ENCODE results near the gene LRPAP1.

DNA sequence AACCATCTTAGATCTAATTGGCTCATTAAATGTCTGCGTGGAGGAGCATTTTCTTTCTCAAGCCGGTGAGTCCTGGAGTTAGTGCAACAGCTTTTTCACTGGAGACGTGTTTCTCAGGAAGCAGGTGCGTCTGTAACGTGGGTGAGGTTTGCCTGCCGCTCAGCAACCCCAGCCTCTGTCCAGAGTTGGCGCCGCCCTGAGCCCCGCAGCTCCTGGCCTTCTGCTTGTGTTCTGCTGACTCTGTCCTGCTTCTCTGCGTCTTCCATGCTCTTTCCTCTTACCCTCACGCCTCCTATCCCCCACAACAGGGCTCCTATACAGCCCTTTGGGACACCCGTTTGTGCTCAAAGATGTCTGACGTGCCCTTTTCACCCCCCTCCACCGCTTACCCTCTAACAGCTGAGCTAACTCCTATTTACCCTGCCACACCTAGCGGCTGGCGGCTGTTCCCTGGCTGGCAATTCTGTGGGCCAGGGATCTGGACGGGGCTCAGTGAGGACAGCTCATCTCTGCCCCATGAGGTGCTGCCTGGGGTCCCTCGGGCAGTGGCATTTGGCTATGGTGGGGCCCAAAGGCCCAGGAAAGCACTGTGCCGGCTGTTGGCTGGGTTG, 50.3 kb downstream of the LRPAP1 start:
- TF ChIP-seq, protein P1, sequence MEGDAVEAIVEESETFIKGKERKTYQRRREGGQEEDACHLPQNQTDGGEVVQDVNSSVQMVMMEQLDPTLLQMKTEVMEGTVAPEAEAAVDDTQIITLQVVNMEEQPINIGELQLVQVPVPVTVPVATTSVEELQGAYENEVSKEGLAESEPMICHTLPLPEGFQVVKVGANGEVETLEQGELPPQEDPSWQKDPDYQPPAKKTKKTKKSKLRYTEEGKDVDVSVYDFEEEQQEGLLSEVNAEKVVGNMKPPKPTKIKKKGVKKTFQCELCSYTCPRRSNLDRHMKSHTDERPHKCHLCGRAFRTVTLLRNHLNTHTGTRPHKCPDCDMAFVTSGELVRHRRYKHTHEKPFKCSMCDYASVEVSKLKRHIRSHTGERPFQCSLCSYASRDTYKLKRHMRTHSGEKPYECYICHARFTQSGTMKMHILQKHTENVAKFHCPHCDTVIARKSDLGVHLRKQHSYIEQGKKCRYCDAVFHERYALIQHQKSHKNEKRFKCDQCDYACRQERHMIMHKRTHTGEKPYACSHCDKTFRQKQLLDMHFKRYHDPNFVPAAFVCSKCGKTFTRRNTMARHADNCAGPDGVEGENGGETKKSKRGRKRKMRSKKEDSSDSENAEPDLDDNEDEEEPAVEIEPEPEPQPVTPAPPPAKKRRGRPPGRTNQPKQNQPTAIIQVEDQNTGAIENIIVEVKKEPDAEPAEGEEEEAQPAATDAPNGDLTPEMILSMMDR (IDR thresholded peaks at IDR 0.05) = no peak
- TF ChIP-seq POLR2A (IDR thresholded peaks at IDR 0.05) = no peak
- no peak for TF ChIP-seq EP300 (IDR thresholded peaks at IDR 0.05)

Measured in ovary (tissue), 3 donors.